ENCODE data around the gene SMYD3. TPM values are rescaled to one million over a fixed set of nuclear protein-coding genes. Genes with fewer than 3 reads are reported as not detected.

Gene SMYD3
- total and polyA plus RNA-seq, 4 donors: 10.5 to 40.1 (median 32.5) TPM

DNA sequence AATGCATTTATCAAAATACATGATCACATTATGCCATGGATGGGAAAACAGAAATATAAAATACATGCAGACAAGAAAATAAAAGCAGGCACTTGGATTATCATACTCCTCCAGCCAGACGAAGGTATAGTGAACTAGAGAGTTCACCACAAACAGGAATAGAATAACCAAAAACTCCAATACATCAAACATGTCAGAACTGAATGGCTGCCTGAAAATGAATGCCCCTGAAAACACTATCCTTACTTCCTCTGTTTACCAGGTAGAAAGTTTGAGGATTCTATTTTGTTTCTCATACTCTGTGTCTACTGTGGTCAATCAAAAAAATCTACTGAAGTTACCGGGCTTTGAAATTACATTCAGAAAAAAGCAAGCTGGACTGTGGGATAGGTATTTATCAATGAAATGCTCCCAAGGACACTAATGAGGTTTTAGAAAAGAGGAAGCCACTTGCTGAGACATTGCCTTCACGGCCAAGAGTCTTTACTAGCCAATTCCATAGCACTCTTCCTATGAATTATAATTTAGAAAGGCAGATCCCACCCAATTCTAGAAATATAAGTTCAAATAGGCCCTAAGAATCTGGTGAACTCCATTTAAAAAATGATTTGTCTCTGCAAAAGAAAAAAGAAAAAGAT is 197.7 kb downstream of the SMYD3 start:
- Histone ChIP-seq H3K9ac (ENCODE audit: insufficient read depth in 1 of 2, low read length in 2 of 2) (no peak overlapping the region), H3K4me1 (ENCODE audit: control insufficient read depth in 5 of 5, insufficient read depth in 5 of 5, low read length in 5 of 5) (no peaks in the 10 kb centered on the region), H3K27ac (ENCODE audit: low read depth in 1 of 2, low read length in 1 of 2) (no peak overlapping the region), H3K27me3 (ENCODE audit: control insufficient read depth in 3 of 3, insufficient read depth in 3 of 3, low read length in 2 of 3) (no peaks in the 10 kb centered on the region), H3K36me3 (ENCODE audit: control insufficient read depth in 4 of 4, insufficient read depth in 4 of 4, low read length in 4 of 4) (no peaks in the 10 kb centered on the region), H3K9me3 (ENCODE audit: control insufficient read depth in 4 of 4, insufficient read depth in 3 of 4, low read length in 3 of 4) (no peaks in the 10 kb centered on the region), H3K4me3 (no peak overlapping the region)
- DNase-seq: no peak
- WGBS, 2 donors: 62 to 78% methylated on average over 3 of the region's 3 CpGs
- ATAC-seq (ENCODE audit: insufficient read depth, low FRiP score): no peak
- TF ChIP-seq CTCF (IDR thresholded peaks at IDR 0.05; ENCODE audit: control extremely low read depth, extremely low read depth): no peak

DNA sequence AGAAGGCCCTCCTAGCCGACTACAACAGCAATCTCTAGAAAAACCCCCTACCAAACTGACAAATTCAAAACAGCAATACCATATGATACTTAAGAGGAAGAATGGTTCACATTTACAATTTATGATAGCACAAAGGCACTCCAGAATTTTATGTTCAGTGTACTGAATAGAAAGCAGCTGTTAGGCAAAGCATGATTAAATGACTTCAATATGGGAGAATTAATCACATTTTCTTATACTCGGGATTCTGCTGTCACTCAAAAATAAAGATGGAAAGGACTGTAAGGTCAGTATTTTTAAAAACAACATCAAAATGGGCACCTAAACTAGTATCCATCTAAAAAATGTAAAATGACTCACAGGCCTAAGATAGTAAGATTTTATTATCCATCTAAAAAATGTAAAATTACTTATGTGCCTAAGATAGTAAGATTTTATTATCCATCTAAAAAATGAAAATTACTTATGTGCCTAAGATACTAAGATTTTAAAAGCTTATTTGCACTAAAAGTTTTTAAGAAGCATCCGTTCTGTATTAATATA is 198.5 kb downstream of the SMYD3 start:
- TF ChIP-seq CTCF (IDR thresholded peaks at IDR 0.05; ENCODE audit: control extremely low read depth, extremely low read depth): no peak
- no peaks in the 10 kb centered on the region for H3K4me1 ChIP-seq (ENCODE audit: control insufficient read depth in 5 of 5, insufficient read depth in 5 of 5, low read length in 5 of 5)
- H3K9ac ChIP-seq (ENCODE audit: insufficient read depth in 1 of 2, low read length in 2 of 2): no peak overlapping the region
- H3K27me3 ChIP-seq (ENCODE audit: control insufficient read depth in 3 of 3, insufficient read depth in 3 of 3, low read length in 2 of 3): no peaks in the 10 kb centered on the region
- no peaks in the 10 kb centered on the region for H3K9me3 ChIP-seq (ENCODE audit: control insufficient read depth in 4 of 4, insufficient read depth in 3 of 4, low read length in 3 of 4)
- H3K36me3 ChIP-seq (ENCODE audit: control insufficient read depth in 4 of 4, insufficient read depth in 4 of 4, low read length in 4 of 4): no peaks in the 10 kb centered on the region
- ATAC-seq (ENCODE audit: insufficient read depth, low FRiP score) (no peak), DNase-seq (no peak)
- 93 to 98% methylated on average over 3 of the region's 3 CpGs for WGBS, 2 donors
- H3K4me3 ChIP-seq: no peak overlapping the region
- H3K27ac ChIP-seq (ENCODE audit: low read depth in 1 of 2, low read length in 1 of 2): no peak overlapping the region

- 86 to 92% methylated on average over 3 of the region's 3 CpGs for WGBS, 2 donors
- no peak for TF ChIP-seq CTCF (IDR thresholded peaks at IDR 0.05; ENCODE audit: control extremely low read depth, extremely low read depth)
Observed at GRCh38 chr1:246306415-246307037, 200.6 kb downstream of the SMYD3 start.

More at GRCh38 chr1:246306415-246307037, 200.6 kb downstream of the SMYD3 start:
- Histone ChIP-seq H3K4me1 (ENCODE audit: control insufficient read depth in 5 of 5, insufficient read depth in 5 of 5, low read length in 5 of 5) (peaks cover 0 to 11% (median 0%) of the 10 kb centered on the region in 5 donors), H3K27me3 (ENCODE audit: control insufficient read depth in 3 of 3, insufficient read depth in 3 of 3, low read length in 2 of 3) (no peaks in the 10 kb centered on the region), H3K27ac (ENCODE audit: low read depth in 1 of 2, low read length in 1 of 2) (no peak overlapping the region), H3K36me3 (ENCODE audit: control insufficient read depth in 4 of 4, insufficient read depth in 4 of 4, low read length in 4 of 4) (no peaks in the 10 kb centered on the region), H3K4me3 (no peak overlapping the region), H3K9me3 (ENCODE audit: control insufficient read depth in 4 of 4, insufficient read depth in 3 of 4, low read length in 3 of 4) (no peaks in the 10 kb centered on the region), H3K9ac (ENCODE audit: insufficient read depth in 1 of 2, low read length in 2 of 2) (no peak overlapping the region)
- DNase-seq (no peak), ATAC-seq (ENCODE audit: insufficient read depth, low FRiP score) (no peak)
